Liver (tissue), 9 donors: Measurements from ENCODE around the gene MYOM3. TPM values are rescaled to one million over a fixed set of nuclear protein-coding genes. Genes with fewer than 3 reads are reported as not detected.
"Not testable (repeated sequence)": the region's sequence is repeated elsewhere in the genome, so short reads cannot be mapped to it uniquely, and the experiment has no call there.

Experiments used
- DNase-seq: peaks from one replicate; pipeline ENCODE4 v3.0.0-alpha.2; 2017; ENCODE audit warnings: low spot score
- H3K27ac ChIP-seq, 2 donors: one replicate each; pipeline ENCODE4 v1.7.0; 2013; ENCODE audit warnings: inconsistent platforms in 2 of 2, low read length in 2 of 2, control low read depth in 1 of 2, low read depth in 1 of 2, mild to moderate bottlenecking in 1 of 2
- H3K27me3 ChIP-seq, 4 donors: one replicate each; pipeline versions ENCODE4 v1.6.1 to v1.7.0; 2013; ENCODE audit warnings: low read length in 3 of 4, inconsistent platforms in 1 of 4, mild to moderate bottlenecking in 1 of 4, moderate library complexity in 1 of 4; ENCODE audit not compliant: control insufficient read depth in 4 of 4, insufficient read depth in 4 of 4
- H3K36me3 ChIP-seq, 4 donors: one replicate each; pipeline versions ENCODE4 v1.6.1 to v1.7.0; 2013; ENCODE audit warnings: low read length in 3 of 4, mild to moderate bottlenecking in 3 of 4, low read depth in 1 of 4, moderate library complexity in 1 of 4; ENCODE audit not compliant: control insufficient read depth in 4 of 4, insufficient read depth in 3 of 4
- H3K4me1 ChIP-seq, 4 donors: one replicate each; pipeline versions ENCODE4 v1.6.1 to v1.7.0; 2013; ENCODE audit warnings: low read length in 3 of 4, mild to moderate bottlenecking in 3 of 4, moderate library complexity in 1 of 4; ENCODE audit not compliant: control insufficient read depth in 4 of 4, insufficient read depth in 4 of 4
- H3K4me3 ChIP-seq, 3 donors: one replicate each; pipeline versions ENCODE4 v1.6.1 to v1.7.0; 2013; ENCODE audit warnings: low read length in 3 of 3, control low read depth in 1 of 3, low read depth in 1 of 3, mild to moderate bottlenecking in 1 of 3
- H3K9ac ChIP-seq, 2 donors: one replicate each; pipeline ENCODE4 v1.7.0; 2013; ENCODE audit warnings: low read length in 2 of 2, mild to moderate bottlenecking in 2 of 2, moderate library complexity in 2 of 2, control low read depth in 1 of 2, low read depth in 1 of 2
- H3K9me3 ChIP-seq, 4 donors: one replicate each; pipeline versions ENCODE4 v1.6.1 to v1.7.0; 2013; ENCODE audit warnings: low read length in 3 of 4; ENCODE audit not compliant: control insufficient read depth in 4 of 4
- ATF3 ChIP-seq: IDR thresholded peaks from 2 replicates; pipeline ENCODE4 v1.6.1; 2016; ENCODE audit warnings: antibody characterized with exemption
- CTCF ChIP-seq: fragments of 150-350 bp; IDR thresholded peaks from 2 replicates; pipeline ENCODE4 v1.5.1; 2017; ENCODE audit warnings: improper control_type of control experiment, low read depth, low read length; ENCODE audit not compliant: missing input control
- EGR1 ChIP-seq, 2 donors: IDR thresholded peaks; 2 replicates each; pipeline ENCODE4 v1.6.1; 2016 to 2018; ENCODE audit warnings: antibody characterized with exemption in 2 of 2, low read depth in 2 of 2
- FOXA2 ChIP-seq: IDR thresholded peaks from 2 replicates; pipeline ENCODE4 v1.6.1; 2016; ENCODE audit warnings: antibody characterized with exemption
- GABPA ChIP-seq, 2 donors: IDR thresholded peaks in 1 of 2; conservative IDR thresholded peaks in 1 of 2; 2 replicates each; pipeline ENCODE4 v1.6.1; 2016; ENCODE audit warnings: antibody characterized with exemption in 2 of 2, mild to moderate bottlenecking in 1 of 2, moderate library complexity in 1 of 2
- HNF4A ChIP-seq, 2 donors: conservative IDR thresholded peaks; 2 replicates each; pipeline ENCODE4 v1.6.1; 2016; ENCODE audit warnings: antibody characterized with exemption in 2 of 2, mild to moderate bottlenecking in 2 of 2
- HNF4G ChIP-seq: IDR thresholded peaks from 2 replicates; pipeline ENCODE4 v1.6.1; 2016; ENCODE audit warnings: antibody characterized with exemption
- JUND ChIP-seq, 2 donors: IDR thresholded peaks; 2 replicates each; pipeline ENCODE4 v1.6.1; 2016; ENCODE audit warnings: antibody characterized with exemption in 2 of 2
- MAX ChIP-seq: IDR thresholded peaks from 2 replicates; pipeline ENCODE4 v1.6.1; 2016; ENCODE audit warnings: antibody characterized with exemption
- REST ChIP-seq: IDR thresholded peaks from 2 replicates; pipeline ENCODE4 v1.6.1; 2016; ENCODE audit warnings: antibody characterized with exemption, mild to moderate bottlenecking
- TAF1 ChIP-seq: conservative IDR thresholded peaks from 2 replicates; pipeline ENCODE4 v1.6.1; 2016; ENCODE audit warnings: antibody characterized with exemption, mild to moderate bottlenecking
- YY1 ChIP-seq: IDR thresholded peaks from 2 replicates; pipeline ENCODE4 v1.6.1; 2016; ENCODE audit warnings: antibody characterized with exemption, mild to moderate bottlenecking
- WGBS: extraction: QIAGEN DNeasy Blood & Tissue Kit; methylation state at CpG from one replicate; pipeline ENCODE4 v1.1.7; 2013; 5-methylcytosine and 5-hydroxymethylcytosine counted together
- polyA plus RNA-seq, 2 donors: library from polyadenylated mRNA; stranded (reverse) in 1 of 2; unstranded in 1 of 2; fragments of 200-250 nt in 1 of 2; fragments of >200 nt in 1 of 2; fragmentation: Nextera tagmentation in 1 of 2; extraction: Ambion mirVana in 1 of 2; gene quantifications; one replicate each; pipeline versions ENCODE4 v1.2.1 to v1.2.3, GENCODE V29; 2013 to 2015
- total RNA-seq, 2 donors: library from RNA; depleted of rRNA; stranded (reverse); fragments of >200 nt; gene quantifications; one replicate each; pipeline ENCODE4 v1.2.3, GENCODE V29; 2014
- donor health status: healthy.
- donor health status: healthy.
- donor health status: healthy.
- donor health status: healthy.
- donor health status: healthy.

The MYOM3 gene
- total and polyA plus RNA-seq, 4 donors = 0.01 to 0.17 (median 0.05) TPM; not detected in 1

- H3K9ac ChIP-seq = no peak overlapping the region
- 73% methylated on average over 6 of the region's 6 CpGs for WGBS
- H3K27me3 ChIP-seq = no peaks in the 10 kb centered on the region
- peak overlapping the region in 1 of 2 donors; percentile 35 for H3K27ac ChIP-seq
- no peak for DNase-seq
- TF ChIP-seq JUND (IDR thresholded peaks at IDR 0.05) (no peak), YY1 (no peak), HNF4A (conservative IDR thresholded peaks at IDR 0.05) (no peak), REST (no peak), TAF1 (no peak), GABPA (IDR thresholded peaks at IDR 0.05 in 1 of 2, conservative IDR thresholded peaks at IDR 0.05 in 1 of 2) (no peak), ATF3 (no peak), HNF4G (no peak), MAX (no peak), CTCF (no peak), EGR1 (IDR thresholded peaks at IDR 0.05; ENCODE audit: low read depth in 2 of 2) (no peak), FOXA2 (no peak)
- H3K36me3 ChIP-seq = no peaks in the 10 kb centered on the region
- H3K4me1 ChIP-seq = peaks cover 3 to 6% (median 5%) of the 10 kb centered on the region in 4 donors
- H3K4me3 ChIP-seq = no peak overlapping the region
- H3K9me3 ChIP-seq = no peaks in the 10 kb centered on the region
Observed at GRCh38 chr1:24015221-24016210, 96.4 kb downstream of the MYOM3 start.

GRCh38 chr1:24012878-24013277 lies 99.1 kb downstream of the MYOM3 start:
- not testable (repeated sequence) for H3K9ac ChIP-seq, H3K9me3 ChIP-seq, H3K27me3 ChIP-seq, H3K27ac ChIP-seq, DNase-seq, H3K4me1 ChIP-seq, H3K4me3 ChIP-seq, H3K36me3 ChIP-seq
- 89% methylated on average over 8 of the region's 8 CpGs for WGBS
